Fibroblast of villous mesenchyme (primary cell): ENCODE data around the gene ZBTB17. TPM values are rescaled to one million over a fixed set of nuclear protein-coding genes. Genes with fewer than 3 reads are reported as not detected.

Source experiments
- DNase-seq: peaks from one replicate; pipeline ENCODE4 v3.0.0-alpha.2; 2010; ENCODE audit warnings: low read depth
- H3K4me3 ChIP-seq: 2 replicates; pipeline ENCODE4 v1.5.1; 2011; ENCODE audit warnings: low read depth, mild to moderate bottlenecking, low read length
- CTCF ChIP-seq: IDR thresholded peaks from 2 replicates; pipeline ENCODE4 v1.5.1; 2012; ENCODE audit warnings: low read depth, mild to moderate bottlenecking, low read length; ENCODE audit not compliant: insufficient read depth
- total RNA-seq: library from RNA; depleted of rRNA; stranded (reverse); fragments of >200 nt; gene quantifications from 2 replicates; pipeline ENCODE4 v1.2.3, GENCODE V29; 2012

ZBTB17 gene
- total RNA-seq, 1 donor, result 31.5 TPM

GRCh38 chr1:16014509-16015482 lies 38.9 kb upstream of the ZBTB17 start:
- DNase-seq, result peak; percentile 44
- TF ChIP-seq CTCF, result no peak
- no peak overlapping the region for H3K4me3 ChIP-seq

DNA sequence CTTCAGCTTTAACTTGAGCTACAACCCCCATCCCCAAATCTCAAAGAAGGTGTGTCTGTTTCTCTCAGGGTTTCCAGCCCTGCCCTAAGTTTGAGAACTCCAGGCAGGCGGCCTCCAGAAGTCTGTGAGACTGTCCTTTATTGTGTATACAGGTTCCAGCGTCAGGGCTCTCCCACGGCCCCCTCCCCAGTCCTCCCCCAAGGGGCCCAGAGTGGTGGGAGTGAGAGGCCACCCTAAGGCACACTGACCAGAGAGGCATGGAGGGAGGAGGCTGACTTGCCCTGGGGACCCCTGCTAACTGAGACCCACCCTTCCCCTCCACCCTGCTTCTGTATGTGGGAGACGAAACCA lies 38.0 kb upstream of the ZBTB17 start:
- DNase-seq, result no peak
- no peak for TF ChIP-seq CTCF
- no peak overlapping the region for H3K4me3 ChIP-seq

DNA sequence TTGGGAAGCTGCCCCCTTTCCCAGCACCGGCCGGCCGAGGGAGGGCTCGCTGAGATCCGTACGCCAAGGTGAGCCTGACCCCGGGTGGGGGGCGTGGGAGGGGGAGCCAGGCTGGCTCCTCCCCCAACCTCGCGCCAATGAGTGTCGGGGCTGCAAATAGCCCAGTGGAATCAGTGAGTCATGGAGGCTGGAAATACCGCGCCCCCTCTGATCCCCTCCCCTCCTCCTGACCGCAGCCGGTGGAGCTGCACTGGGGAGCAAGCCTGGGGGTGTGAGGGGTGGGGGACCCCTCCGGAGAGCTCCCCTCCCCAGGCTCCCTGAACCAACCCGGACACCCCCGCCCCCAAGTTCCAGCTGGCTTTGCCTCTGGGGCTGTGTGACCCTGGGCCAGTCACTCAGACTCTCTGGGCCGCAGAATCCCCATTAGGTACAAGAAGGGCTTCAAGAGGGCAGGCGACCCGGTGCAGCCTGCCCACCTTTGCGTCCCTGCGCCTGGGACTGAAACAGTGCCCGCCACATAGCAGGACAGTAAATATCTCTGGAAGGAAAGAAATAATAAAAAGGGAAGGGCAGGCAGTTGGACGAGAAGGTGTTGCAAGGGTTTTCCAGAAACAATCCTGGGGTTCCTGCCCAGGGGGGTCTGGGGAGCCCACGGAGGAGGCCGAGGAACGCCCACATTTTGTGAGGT lies 37.5 kb upstream of the ZBTB17 start:
- peak overlapping the region; percentile 42 for H3K4me3 ChIP-seq
- DNase-seq, result peak; percentile 67
- TF ChIP-seq CTCF, result no peak

- H3K4me3 ChIP-seq, result peak overlapping the region; percentile 42
These were observed 36.8 kb upstream of the ZBTB17 start for GRCh38 chr1:16012590-16013219.

DNA sequence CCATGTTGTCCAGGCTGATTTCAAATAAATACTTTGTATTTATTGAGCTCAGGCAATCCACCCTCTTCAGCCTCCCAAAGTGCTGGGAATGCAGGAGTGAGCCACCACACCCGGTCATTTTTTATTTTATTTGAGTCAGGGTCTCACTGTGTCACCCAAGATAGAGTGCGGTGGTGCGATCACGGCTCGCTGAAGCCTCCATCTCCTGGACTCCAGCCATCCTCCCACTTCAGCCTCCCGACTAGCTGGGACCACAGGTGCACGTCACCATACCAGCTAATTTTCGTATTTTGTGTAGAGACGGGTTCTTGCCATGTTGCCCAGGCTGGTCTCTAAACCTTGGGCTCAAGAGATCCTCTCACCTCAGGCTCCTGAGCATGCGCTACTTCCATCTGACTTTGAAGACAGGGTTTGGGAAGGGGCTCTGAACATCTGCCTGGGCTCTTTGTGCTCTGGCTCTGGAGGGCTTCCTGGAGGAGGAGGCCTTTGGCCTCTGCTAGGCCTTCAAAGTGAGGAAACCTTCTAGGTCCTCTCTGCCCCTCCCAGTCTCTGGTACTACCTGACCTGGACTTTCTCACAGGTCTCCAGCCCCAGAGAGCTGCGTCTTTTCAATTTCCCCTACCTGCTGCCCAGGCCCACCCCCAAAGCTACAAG lies 36.2 kb upstream of the ZBTB17 start:
- TF ChIP-seq CTCF, result no peak
- DNase-seq, result no peak
- no peak overlapping the region for H3K4me3 ChIP-seq

More at GRCh38 chr1:16012590-16013219, 36.8 kb upstream of the ZBTB17 start:
- DNase-seq, result peak; percentile 66
- no peak for TF ChIP-seq CTCF

DNA sequence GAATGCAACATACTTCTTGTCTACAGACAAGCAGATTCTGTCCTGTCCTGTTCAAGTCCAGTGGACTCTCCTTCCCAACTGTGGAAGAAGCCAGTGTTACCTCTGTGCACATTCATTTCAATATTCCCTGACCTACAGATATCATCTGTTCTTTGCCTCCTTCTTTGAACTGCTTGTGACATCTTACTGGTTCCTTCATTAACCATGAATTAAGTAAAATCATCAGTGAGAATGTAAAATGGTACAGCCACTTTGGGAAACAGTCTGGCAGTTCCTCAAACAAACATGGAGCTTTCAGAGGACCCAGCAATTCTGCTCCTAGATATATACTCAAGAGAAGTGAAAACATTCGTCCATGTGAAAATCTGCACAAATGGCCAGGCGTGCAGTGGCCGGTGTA lies 34.9 kb upstream of the ZBTB17 start:
- H3K4me3 ChIP-seq, result no peak overlapping the region
- no peak for DNase-seq
- TF ChIP-seq CTCF, result no peak
